ENCODE data around the gene SPEN.

DNA sequence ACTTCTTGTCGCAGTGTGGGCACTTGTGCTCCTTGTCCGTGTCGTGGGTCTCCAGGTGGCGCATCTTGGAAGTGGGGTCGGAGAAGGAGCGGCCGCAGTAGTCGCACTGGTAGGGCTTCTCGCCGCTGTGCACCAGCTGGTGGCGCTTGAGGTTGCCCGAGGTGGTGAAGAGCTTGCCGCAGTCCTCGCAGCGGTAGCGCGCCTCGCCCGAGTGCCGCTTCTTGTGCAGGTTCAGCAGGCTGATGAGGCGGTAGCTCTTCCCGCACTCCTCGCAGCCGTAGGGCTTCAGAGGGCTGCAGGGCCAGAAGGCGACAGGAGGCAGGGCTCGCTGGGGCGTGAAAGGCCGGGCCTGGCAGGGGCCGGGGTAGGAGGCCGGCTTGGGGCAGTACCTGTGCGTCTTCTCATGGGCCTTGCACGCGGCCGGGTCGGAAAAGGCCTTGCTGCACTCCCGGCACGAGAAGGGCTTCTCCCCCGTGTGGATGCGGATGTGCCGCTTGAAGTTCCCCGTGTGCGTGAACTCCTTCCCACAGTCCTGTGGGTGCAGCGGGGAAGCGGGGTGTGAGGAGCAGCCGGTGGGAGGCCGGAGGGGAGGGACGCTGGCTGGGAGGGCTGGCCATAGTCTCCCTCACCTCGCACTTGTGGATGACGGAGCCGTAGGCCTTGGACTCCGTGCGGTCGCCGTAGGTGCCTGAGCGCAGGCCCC, 97.0 kb downstream of the SPEN start:
- TF ChIP-seq CTCF (conservative IDR thresholded peaks at IDR 0.05) (no peak), ZFX (IDR thresholded peaks at IDR 0.05) (no peak)

Measured in C4-2B (cell line).